Natural killer cell treated with Interleukin-12 subunit alpha and Interleukin-12 subunit beta and Interleukin-15 and Interleukin-18, amount 100 ng/mL, for 72 hours (primary cell): ENCODE measurements around the gene B4GALT1. TPM values are rescaled to one million over a fixed set of nuclear protein-coding genes. Genes with fewer than 3 reads are reported as not detected.

Source experiments
- ATAC-seq, 2 donors: fragments of 150-1000 bp; cut with Tn5 transposase in 1 of 2; sonication (Bioruptor Pico), chemical (Tn5 transposase) in 1 of 2; 2 replicates each; pipeline ENCODE4 v1.10.0; 2021
- DNase-seq: peaks from one replicate; pipeline ENCODE4 v3.0.0; 2022; ENCODE audit warnings: low spot score
- H3K27ac Mint-ChIP-seq, 2 donors: 1 replicate in 1 of 2; 2 replicates in 1 of 2; pipeline ENCODE4 v1.8.0; 2022; ENCODE audit warnings: mixed read lengths in 2 of 2, mild to moderate bottlenecking in 1 of 2, moderate library complexity in 1 of 2
- H3K27me3 Mint-ChIP-seq, 2 donors: 1 replicate in 1 of 2; 2 replicates in 1 of 2; pipeline ENCODE4 v1.8.0; 2022; ENCODE audit warnings: mixed read lengths in 2 of 2
- H3K36me3 Mint-ChIP-seq: one replicate; pipeline ENCODE4 v1.8.0; 2022; ENCODE audit warnings: mixed read lengths
- H3K4me1 Mint-ChIP-seq, 2 donors: 1 replicate in 1 of 2; 2 replicates in 1 of 2; pipeline ENCODE4 v1.8.0; 2022; ENCODE audit warnings: low read depth in 2 of 2, mixed read lengths in 2 of 2, mild to moderate bottlenecking in 1 of 2
- H3K4me3 Mint-ChIP-seq: one replicate; pipeline ENCODE4 v1.8.0; 2022; ENCODE audit warnings: mixed read lengths
- H3K9me3 Mint-ChIP-seq: 2 replicates; pipeline ENCODE4 v1.8.0; 2022; ENCODE audit warnings: mixed read lengths
- total RNA-seq, 2 donors: library from RNA; stranded (reverse); gene quantifications; one replicate each; pipeline ENCODE4 v1.2.3, GENCODE V29; 2022

Gene B4GALT1
- total RNA-seq, 2 donors from 2014 or later, result 51.4 to 90.6 TPM

DNA sequence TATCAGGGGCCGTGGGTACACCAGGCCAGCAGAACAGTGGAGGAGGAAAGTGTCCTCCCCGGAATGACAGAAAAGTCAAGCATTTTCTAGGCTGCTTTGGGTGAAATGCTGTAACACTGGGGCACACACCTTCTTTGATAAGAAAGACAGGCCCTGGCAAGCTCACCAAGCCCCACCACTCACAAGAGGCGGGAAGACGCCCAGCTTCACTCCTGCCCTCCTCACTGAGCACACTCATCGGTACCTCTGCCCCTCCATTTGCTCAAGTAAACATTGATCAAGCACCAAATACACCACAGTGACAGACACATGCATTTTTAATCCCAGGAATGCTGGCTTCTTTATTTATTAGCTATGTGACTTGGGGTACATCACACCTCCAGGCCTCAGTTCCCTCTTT lies 43.1 kb downstream of the B4GALT1 start:
- no peak for ATAC-seq

DNA sequence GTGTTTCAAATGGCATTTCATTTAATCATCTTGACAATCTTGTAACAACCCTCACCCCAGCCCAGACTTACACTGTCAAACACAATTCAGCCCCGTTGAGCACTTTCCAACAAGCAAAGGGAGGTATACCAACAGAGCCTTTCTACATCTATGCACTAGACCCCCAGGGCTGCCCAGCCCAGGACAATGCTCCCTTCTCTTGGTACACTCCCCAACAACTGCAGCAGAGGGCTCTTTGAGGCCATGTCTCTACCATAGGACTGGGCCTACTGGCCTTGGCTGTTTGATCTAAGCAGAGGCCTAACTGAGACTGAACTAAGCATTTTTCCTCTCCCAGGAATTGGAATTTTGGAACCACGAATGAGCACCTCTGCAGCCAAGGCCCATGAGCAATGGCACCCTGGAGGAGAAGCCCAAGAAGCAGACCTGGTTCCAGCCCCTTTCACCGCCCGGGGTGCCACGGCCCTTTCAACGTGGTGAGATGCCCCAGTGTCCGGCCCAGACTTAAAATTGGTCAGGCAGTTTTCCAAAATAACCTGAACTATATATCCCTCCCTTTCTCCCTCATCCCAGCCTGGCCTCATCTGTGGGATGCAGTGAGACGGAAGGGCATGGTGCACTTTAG lies 43.6 kb downstream of the B4GALT1 start:
- ATAC-seq (no peak), DNase-seq (no peak)
- H3K4me1 Mint-ChIP-seq, result peaks cover 34 to 51% of the 10 kb centered on the region in 2 donors
- peaks cover 11% of the 10 kb centered on the region for H3K36me3 Mint-ChIP-seq
- no peaks in the 10 kb centered on the region for H3K27me3 Mint-ChIP-seq
- no peak overlapping the region for H3K4me3 Mint-ChIP-seq
- no peaks in the 10 kb centered on the region for H3K9me3 Mint-ChIP-seq
- H3K27ac Mint-ChIP-seq, result peak overlapping the region in 1 of 2 donors; percentile 59

More for the DNA sequence above, 43.1 kb downstream of the B4GALT1 start:
- DNase-seq, result no peak
- peaks cover 11% of the 10 kb centered on the region for H3K36me3 Mint-ChIP-seq
- no peaks in the 10 kb centered on the region for H3K27me3 Mint-ChIP-seq
- no peaks in the 10 kb centered on the region for H3K9me3 Mint-ChIP-seq
- peak overlapping the region; percentile 57 to 59 for H3K27ac Mint-ChIP-seq
- H3K4me3 Mint-ChIP-seq, result no peak overlapping the region
- H3K4me1 Mint-ChIP-seq, result peaks cover 39 to 56% of the 10 kb centered on the region in 2 donors

- Mint-ChIP-seq H3K27me3 (no peaks in the 10 kb centered on the region), H3K36me3 (no peaks in the 10 kb centered on the region), H3K4me3 (no peak overlapping the region), H3K4me1 (peaks cover 29 to 40% of the 10 kb centered on the region in 2 donors), H3K27ac (no peak overlapping the region), H3K9me3 (no peaks in the 10 kb centered on the region)
- ATAC-seq (no peak), DNase-seq (no peak)
These were observed 46.5 kb downstream of the B4GALT1 start for GRCh38 chr9:33120620-33121019.

DNA sequence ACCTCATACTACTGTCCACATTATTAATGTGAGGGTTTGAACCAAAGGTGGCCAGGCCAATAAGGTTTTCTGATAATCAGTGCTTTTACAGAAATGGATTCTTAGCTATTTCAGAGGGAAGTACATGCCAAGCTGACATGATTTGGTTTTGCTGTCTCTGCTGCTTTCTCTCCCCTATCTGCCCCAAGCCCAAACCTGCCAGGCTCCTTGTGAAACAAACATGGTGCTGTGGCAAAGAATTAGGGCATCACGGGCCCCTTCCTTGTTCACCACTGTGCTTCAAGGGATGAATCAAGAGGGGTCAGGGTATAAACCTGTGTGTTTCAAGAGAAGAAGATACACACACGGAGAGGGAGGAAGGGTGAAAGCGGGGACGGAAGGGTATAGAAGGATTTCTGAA lies 49.3 kb downstream of the B4GALT1 start:
- Mint-ChIP-seq H3K36me3 (peaks cover 13% of the 10 kb centered on the region), H3K27ac (peak overlapping the region; percentile 68 to 83), H3K4me1 (peaks cover 28 to 40% of the 10 kb centered on the region in 2 donors), H3K9me3 (no peaks in the 10 kb centered on the region), H3K4me3 (no peak overlapping the region), H3K27me3 (no peaks in the 10 kb centered on the region)
- DNase-seq (no peak), ATAC-seq (no peak)

DNA sequence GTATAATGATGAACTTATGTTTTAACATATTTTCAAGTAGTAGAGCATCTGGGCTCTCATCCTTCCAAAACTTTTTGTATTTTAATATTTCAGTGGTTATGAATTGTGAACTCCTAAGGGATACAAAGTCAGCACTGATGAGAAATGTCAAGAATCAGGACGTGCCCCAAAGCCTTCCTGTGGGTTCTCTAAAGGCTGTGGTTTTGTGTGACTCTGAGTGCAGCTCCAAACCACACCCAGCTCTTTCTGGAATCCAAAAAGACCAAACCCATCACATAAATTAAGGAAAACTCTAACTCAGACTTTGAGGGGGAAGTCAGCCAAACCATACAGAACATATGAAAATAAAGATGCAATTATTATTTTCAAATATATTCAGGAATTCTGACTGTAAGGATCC lies 49.8 kb downstream of the B4GALT1 start:
- Mint-ChIP-seq H3K4me3 (no peak overlapping the region), H3K36me3 (peaks cover 13% of the 10 kb centered on the region), H3K27me3 (no peaks in the 10 kb centered on the region), H3K27ac (peak overlapping the region; percentile 68 to 83), H3K4me1 (peaks cover 28 to 40% of the 10 kb centered on the region in 2 donors), H3K9me3 (no peaks in the 10 kb centered on the region)
- DNase-seq, result no peak
- ATAC-seq, result no peak

DNA sequence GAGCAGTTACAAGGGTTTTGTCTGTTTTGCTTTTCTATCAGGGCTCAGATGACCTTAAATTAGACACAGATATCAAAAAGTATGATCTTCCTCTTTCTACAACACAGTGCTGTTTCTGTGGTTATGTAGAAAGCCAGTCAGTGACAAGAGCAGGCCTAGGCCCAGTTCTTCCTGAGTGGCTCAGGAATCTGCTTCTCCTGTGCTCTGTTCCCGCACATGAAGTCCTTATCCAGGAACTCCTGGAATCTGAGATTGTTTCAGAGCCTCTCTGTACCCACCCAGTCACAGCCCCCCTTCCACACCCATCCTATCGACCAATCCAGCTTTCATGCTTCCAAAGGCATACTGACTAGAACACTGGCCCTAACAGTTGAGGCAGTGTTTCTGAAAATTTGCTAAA lies 50.3 kb downstream of the B4GALT1 start:
- Mint-ChIP-seq H3K27me3 (no peaks in the 10 kb centered on the region), H3K4me1 (peaks cover 28 to 42% of the 10 kb centered on the region in 2 donors), H3K9me3 (no peaks in the 10 kb centered on the region), H3K4me3 (no peak overlapping the region), H3K27ac (peak overlapping the region; percentile 68 to 83), H3K36me3 (peaks cover 13% of the 10 kb centered on the region)
- no peak for ATAC-seq
- no peak for DNase-seq

- no peak for DNase-seq
- peak in 1 of 2 donors; percentile 29 for ATAC-seq
- Mint-ChIP-seq H3K27ac (peak overlapping the region in 1 of 2 donors; percentile 47), H3K36me3 (peaks cover 13% of the 10 kb centered on the region), H3K4me3 (no peak overlapping the region), H3K27me3 (no peaks in the 10 kb centered on the region), H3K9me3 (no peaks in the 10 kb centered on the region), H3K4me1 (peaks cover 33 to 43% of the 10 kb centered on the region in 2 donors)
These were observed 52.4 kb downstream of the B4GALT1 start for GRCh38 chr9:33114746-33115145.

DNA sequence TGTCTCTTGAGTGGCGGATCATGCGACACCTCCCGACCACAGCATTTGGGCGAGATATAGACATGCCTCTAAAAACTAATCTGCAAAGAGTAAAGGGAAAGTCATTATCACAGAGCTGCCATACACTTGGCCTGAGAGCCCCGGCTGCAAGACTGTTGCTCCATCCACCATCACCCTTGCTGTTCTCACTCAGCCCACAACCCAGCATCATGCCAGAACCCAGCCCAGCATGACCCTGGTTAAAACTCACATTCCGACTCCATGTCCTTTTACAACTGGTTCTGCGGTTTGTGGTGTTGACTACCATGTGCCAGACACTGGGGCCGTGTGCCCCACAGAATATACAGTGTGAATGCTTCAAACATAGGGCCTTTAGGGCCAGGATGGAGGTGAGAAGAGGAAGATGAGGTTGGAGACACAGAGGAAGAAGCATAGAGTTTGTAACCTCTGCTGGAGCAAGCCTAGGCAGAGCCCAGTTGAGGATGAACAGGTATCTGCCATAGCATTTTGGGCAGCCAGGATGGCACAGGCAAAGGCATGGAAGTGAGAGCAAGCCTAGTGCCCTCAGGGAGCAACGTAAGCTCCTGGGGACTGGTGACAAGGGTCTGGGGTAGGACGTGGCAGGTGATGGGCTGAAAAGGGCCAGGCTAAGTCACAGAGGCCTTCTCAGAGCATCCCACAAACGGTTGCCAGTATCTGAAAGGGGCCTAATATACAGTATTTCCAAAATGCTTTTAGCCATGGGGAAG lies 53.2 kb downstream of the B4GALT1 start:
- H3K27ac Mint-ChIP-seq, result peak overlapping the region; percentile 47 to 65
- H3K4me3 Mint-ChIP-seq, result peak overlapping the region; percentile 47
- no peaks in the 10 kb centered on the region for H3K9me3 Mint-ChIP-seq
- H3K36me3 Mint-ChIP-seq, result peaks cover 13% of the 10 kb centered on the region
- peak; percentile 64 for DNase-seq
- H3K4me1 Mint-ChIP-seq, result peaks cover 33 to 40% of the 10 kb centered on the region in 2 donors
- H3K27me3 Mint-ChIP-seq, result no peaks in the 10 kb centered on the region
- peak; percentile 66 to 90 for ATAC-seq

- H3K36me3 Mint-ChIP-seq, result peaks cover 13% of the 10 kb centered on the region
- H3K4me3 Mint-ChIP-seq, result no peak overlapping the region
- no peak for ATAC-seq
- DNase-seq, result no peak
- H3K4me1 Mint-ChIP-seq, result peaks cover 22 to 31% of the 10 kb centered on the region in 2 donors
- no peaks in the 10 kb centered on the region for H3K9me3 Mint-ChIP-seq
- H3K27me3 Mint-ChIP-seq, result no peaks in the 10 kb centered on the region
- peak overlapping the region in 1 of 2 donors; percentile 55 for H3K27ac Mint-ChIP-seq
These were observed 55.0 kb downstream of the B4GALT1 start for GRCh38 chr9:33112094-33112493.

DNA sequence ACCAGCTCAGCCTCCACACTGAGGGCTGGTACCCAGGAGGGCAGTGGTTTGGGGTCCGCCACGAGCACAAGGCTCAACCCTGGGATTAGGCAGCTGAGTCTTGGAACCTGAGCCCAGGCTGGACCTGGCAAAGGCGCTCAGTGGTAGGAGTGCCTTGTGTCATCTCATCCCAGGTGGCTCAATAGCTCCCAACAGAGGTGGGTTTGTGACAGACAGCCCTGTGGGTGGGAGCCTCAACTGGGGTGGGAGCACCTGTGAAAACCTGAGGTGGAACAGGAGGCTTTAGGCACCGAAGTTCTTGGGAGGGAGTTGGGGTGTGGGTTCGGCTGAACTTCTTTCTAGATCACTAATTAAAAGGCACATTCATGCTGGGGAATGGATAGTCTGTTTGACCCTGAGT lies 55.5 kb downstream of the B4GALT1 start:
- peaks cover 13% of the 10 kb centered on the region for H3K36me3 Mint-ChIP-seq
- H3K4me1 Mint-ChIP-seq, result peaks cover 18 to 28% of the 10 kb centered on the region in 2 donors
- H3K27me3 Mint-ChIP-seq, result no peaks in the 10 kb centered on the region
- peak overlapping the region in 1 of 2 donors; percentile 55 for H3K27ac Mint-ChIP-seq
- no peak overlapping the region for H3K4me3 Mint-ChIP-seq
- ATAC-seq, result no peak
- no peak for DNase-seq
- H3K9me3 Mint-ChIP-seq, result no peaks in the 10 kb centered on the region

DNA sequence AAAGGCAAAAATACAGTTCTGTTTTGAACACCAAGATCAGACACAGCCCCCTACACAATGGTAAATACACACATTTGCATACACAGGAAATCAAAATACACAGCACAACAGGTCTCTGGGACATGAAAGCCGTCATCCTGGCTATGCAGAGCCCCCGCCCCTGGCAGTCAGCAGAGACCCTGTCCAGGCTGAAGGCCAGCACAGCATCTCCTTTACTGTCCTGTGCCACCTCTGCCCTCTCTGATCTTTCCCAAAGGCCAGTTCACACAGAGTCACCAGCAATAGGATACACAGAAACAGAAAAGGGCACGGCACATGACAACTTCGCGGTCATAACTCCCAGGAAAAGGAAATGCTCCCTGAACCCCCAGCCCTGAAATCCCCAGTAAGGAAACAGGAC lies 56.5 kb downstream of the B4GALT1 start:
- H3K36me3 Mint-ChIP-seq, result peaks cover 13% of the 10 kb centered on the region

DNA sequence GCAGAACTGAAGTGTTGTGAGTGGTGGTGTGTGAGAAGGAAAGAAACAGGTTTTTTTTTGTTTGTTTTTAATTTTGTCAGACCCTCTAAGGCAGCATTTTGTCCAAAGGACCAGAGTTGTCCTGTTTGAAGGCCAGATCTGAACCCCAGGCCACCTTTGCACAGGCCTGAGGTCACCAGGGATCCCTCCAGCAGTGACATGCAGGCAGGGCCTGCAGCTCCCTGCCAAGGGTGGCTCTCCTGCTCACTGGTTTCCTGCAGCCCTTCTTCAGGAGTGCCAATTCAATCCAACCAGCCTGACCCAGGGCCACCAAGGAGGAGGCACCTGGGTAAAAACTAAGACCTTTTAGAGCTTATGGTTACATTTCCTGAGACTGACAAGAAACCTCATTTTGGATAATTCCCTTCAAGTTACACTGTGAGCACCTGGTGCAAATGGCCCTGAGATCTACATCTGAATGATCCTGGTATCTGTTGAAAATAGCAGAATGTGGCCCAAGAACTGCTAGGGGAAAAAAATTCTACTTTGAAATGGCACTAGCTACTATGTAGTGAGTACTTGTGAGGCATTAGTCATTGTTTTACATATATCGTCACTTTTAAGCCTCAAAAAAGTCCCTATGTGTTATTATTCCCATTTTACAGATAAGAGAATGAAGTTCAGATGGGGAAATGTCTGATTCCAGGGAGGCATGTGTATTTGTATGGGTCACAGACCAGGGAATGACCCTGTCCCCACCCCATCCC lies 57.1 kb downstream of the B4GALT1 start:
- ATAC-seq, result no peak
- Mint-ChIP-seq H3K27me3 (no peaks in the 10 kb centered on the region), H3K36me3 (peaks cover 13% of the 10 kb centered on the region), H3K4me3 (no peak overlapping the region), H3K4me1 (peaks cover 18 to 36% of the 10 kb centered on the region in 2 donors), H3K9me3 (no peaks in the 10 kb centered on the region), H3K27ac (peak overlapping the region in 1 of 2 donors; percentile 8)
- no peak for DNase-seq

More for the DNA sequence above, 56.5 kb downstream of the B4GALT1 start:
- Mint-ChIP-seq H3K9me3 (no peaks in the 10 kb centered on the region), H3K27me3 (no peaks in the 10 kb centered on the region), H3K4me1 (peaks cover 18 to 36% of the 10 kb centered on the region in 2 donors), H3K27ac (peak overlapping the region; percentile 55 to 59), H3K4me3 (no peak overlapping the region)
- DNase-seq (no peak), ATAC-seq (no peak)

DNA sequence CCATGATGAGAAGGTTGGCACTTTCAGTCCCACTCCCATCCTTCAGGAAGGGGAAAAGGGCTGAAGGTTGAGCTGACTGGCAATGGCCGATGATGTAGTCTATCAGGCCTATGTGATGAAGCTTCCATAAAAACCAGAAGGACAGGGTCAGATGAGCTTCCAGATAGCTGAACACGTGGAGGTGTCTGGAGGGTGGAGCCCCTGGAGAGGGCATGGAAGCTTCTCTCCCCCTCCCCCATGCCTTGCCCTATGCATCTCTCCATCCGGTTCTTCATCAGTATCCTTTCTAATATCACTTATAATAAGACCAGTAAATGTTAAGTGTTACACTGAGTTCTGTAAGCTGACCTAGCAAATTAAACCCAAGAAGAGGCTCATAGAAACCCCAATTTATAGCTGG lies 58.0 kb downstream of the B4GALT1 start:
- no peak for ATAC-seq
- Mint-ChIP-seq H3K27me3 (no peaks in the 10 kb centered on the region), H3K27ac (no peak overlapping the region), H3K4me3 (no peak overlapping the region), H3K36me3 (peaks cover 12% of the 10 kb centered on the region), H3K4me1 (peaks cover 13 to 29% of the 10 kb centered on the region in 2 donors), H3K9me3 (no peaks in the 10 kb centered on the region)
- DNase-seq, result no peak

DNA sequence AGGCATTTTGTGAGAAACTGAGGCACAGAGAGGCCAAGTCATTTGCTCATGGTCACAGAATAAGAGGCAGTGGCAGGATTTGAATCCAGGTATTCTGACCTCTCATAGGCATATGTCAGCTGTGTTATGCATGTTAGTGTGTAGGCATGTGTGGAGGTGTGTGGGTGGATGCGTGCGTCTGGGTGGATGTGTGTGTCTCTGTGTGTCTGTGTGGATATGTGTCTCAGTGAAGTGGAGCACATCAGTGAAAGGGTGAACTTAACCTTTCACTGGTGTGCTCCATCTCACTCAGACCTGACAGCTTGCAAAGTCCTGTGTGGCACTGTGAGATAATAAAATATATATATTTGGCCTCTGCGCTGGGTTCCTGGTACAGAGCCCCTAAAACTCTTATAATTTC lies 58.7 kb downstream of the B4GALT1 start:
- Mint-ChIP-seq H3K36me3 (peaks cover 5% of the 10 kb centered on the region), H3K27me3 (no peaks in the 10 kb centered on the region), H3K27ac (no peak overlapping the region), H3K9me3 (no peaks in the 10 kb centered on the region), H3K4me1 (peaks cover 6 to 22% of the 10 kb centered on the region in 2 donors), H3K4me3 (no peak overlapping the region)
- DNase-seq, result no peak
- no peak for ATAC-seq
